ENCODE results near the gene LHPP. TPM values are rescaled to one million over a fixed set of nuclear protein-coding genes. Genes with fewer than 3 reads are reported as not detected.
"Not testable (repeated sequence)": the region's sequence is repeated elsewhere in the genome, so short reads cannot be mapped to it uniquely, and the experiment has no call there.

LHPP gene
- total RNA-seq, 1 donor from 2014 or later: 19.6 TPM

DNA sequence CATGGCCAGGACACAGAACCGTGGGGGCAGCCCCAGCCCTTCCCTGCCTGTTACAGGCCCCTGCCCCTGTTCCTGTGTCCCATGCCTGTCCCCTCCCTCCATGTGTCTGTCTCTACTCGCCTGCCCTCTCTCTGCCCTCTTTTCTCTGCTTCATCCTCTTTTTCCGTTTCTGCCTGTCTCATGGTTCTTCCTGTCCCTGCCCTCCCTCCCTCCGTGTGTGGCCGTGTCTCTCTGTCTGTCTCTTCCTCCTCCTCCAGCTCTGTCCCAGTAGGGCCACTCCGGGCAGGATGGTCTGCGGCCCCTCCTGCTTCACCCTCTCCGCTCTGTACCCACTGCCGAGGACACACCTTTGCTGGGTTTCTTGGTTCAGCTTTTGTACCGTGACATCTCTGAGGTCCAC, 145.2 kb downstream of the LHPP start:
- Mint-ChIP-seq H3K4me1 (peaks cover 11% of the 10 kb centered on the region), H3K4me3 (no peak overlapping the region), H3K27me3 (ENCODE audit: low read depth) (no peaks in the 10 kb centered on the region), H3K27ac (peak overlapping the region; percentile 25), H3K36me3 (no peaks in the 10 kb centered on the region), H3K9me3 (no peaks in the 10 kb centered on the region)
- TF ChIP-seq, protein P1, sequence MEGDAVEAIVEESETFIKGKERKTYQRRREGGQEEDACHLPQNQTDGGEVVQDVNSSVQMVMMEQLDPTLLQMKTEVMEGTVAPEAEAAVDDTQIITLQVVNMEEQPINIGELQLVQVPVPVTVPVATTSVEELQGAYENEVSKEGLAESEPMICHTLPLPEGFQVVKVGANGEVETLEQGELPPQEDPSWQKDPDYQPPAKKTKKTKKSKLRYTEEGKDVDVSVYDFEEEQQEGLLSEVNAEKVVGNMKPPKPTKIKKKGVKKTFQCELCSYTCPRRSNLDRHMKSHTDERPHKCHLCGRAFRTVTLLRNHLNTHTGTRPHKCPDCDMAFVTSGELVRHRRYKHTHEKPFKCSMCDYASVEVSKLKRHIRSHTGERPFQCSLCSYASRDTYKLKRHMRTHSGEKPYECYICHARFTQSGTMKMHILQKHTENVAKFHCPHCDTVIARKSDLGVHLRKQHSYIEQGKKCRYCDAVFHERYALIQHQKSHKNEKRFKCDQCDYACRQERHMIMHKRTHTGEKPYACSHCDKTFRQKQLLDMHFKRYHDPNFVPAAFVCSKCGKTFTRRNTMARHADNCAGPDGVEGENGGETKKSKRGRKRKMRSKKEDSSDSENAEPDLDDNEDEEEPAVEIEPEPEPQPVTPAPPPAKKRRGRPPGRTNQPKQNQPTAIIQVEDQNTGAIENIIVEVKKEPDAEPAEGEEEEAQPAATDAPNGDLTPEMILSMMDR (IDR thresholded peaks at IDR 0.05; ENCODE audit: unreplicated experiment): no peak
- no peak for DNase-seq (ENCODE audit: low spot score in 2 of 2, unreplicated experiment in 2 of 2)

DNA sequence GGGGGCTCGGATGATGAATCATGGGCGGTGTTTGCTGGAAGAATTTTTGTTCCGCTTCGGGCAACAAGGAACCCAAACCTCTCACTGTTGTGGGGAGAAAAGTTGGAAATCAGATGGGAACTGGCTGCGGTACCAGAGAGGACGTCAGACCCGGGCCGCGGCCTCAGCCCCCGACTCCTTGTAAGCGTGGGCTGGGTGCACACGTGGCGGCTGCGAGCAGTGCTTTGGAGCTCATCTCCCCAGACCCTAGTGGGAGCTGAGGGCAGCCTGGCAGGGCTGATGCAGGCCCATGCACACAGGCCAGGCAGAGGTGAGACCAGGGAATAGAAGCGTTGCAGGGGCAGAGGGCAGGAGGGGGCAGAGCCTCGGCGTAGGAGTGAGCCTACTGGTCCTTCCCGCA, 146.1 kb downstream of the LHPP start:
- Mint-ChIP-seq H3K36me3 (no peaks in the 10 kb centered on the region), H3K4me1 (peaks cover 13% of the 10 kb centered on the region), H3K9me3 (no peaks in the 10 kb centered on the region), H3K27ac (no peak overlapping the region), H3K4me3 (no peak overlapping the region), H3K27me3 (ENCODE audit: low read depth) (no peaks in the 10 kb centered on the region)
- no peak for DNase-seq (ENCODE audit: low spot score in 2 of 2, unreplicated experiment in 2 of 2)
- TF ChIP-seq, protein P1 (IDR thresholded peaks at IDR 0.05; ENCODE audit: unreplicated experiment): no peak

DNA sequence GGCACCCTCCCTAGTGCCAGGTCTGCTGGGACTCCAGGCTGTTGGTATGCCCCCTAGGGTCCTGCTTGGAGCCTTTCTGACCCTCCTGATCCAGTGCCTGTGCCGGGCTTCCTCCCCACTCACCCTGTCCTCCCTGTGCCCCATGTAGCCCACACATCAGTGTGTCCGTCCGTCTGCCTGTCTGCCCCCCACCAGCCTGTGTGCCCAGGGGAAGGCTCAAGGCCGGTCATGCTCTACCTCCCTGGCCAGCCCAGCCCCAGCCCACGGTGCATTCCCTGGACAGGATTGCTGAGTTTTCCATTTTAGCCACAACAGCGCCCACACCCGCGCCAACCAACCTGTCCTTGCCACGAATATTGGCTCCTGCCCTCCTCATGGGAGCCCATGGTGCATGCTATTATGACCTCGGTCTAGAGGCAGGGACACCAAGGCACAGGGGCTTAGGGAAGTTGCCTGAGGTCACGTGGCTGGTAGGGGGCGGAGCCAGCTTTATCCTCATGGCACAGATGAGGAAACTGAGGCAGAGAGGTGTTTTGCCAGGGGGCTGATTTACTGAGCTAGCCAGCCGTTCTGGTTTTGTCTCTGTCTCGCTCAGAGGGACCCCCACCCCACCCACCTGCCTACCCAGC, 146.6 kb downstream of the LHPP start:
- H3K27ac Mint-ChIP-seq: no peak overlapping the region
- H3K4me1 Mint-ChIP-seq: peaks cover 13% of the 10 kb centered on the region
- no peak overlapping the region for H3K4me3 Mint-ChIP-seq
- TF ChIP-seq, protein P1 (IDR thresholded peaks at IDR 0.05; ENCODE audit: unreplicated experiment): no peak
- H3K36me3 Mint-ChIP-seq: no peaks in the 10 kb centered on the region
- no peak for DNase-seq (ENCODE audit: low spot score in 2 of 2, unreplicated experiment in 2 of 2)
- no peaks in the 10 kb centered on the region for H3K27me3 Mint-ChIP-seq (ENCODE audit: low read depth)
- H3K9me3 Mint-ChIP-seq: no peaks in the 10 kb centered on the region

DNA sequence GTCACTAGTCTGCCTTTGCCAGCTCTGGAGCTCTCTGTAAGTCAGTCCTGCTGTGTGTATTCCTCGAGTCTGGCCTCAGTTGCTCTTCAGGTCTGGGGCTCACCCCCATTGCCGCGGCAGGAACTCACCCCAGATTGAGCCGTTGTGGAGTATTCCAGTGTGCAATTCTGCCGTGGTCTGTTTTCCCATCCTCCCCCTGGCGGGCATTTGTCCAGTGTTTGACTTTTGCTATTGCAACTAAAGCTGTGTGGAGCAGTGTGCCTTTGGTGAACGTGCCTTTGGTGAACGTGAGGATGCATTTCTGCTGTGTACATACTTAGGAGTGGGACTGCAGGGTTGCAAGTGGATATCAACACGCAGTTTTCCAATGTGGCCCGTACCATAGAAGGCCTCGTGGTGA, 148.1 kb downstream of the LHPP start:
- no peaks in the 10 kb centered on the region for H3K9me3 Mint-ChIP-seq
- H3K4me3 Mint-ChIP-seq: no peak overlapping the region
- H3K36me3 Mint-ChIP-seq: no peaks in the 10 kb centered on the region
- no peak overlapping the region for H3K27ac Mint-ChIP-seq
- TF ChIP-seq, protein P1 (IDR thresholded peaks at IDR 0.05; ENCODE audit: unreplicated experiment): no peak
- DNase-seq (ENCODE audit: low spot score in 2 of 2, unreplicated experiment in 2 of 2): no peak
- H3K4me1 Mint-ChIP-seq: peaks cover 13% of the 10 kb centered on the region
- H3K27me3 Mint-ChIP-seq (ENCODE audit: low read depth): no peaks in the 10 kb centered on the region

DNA sequence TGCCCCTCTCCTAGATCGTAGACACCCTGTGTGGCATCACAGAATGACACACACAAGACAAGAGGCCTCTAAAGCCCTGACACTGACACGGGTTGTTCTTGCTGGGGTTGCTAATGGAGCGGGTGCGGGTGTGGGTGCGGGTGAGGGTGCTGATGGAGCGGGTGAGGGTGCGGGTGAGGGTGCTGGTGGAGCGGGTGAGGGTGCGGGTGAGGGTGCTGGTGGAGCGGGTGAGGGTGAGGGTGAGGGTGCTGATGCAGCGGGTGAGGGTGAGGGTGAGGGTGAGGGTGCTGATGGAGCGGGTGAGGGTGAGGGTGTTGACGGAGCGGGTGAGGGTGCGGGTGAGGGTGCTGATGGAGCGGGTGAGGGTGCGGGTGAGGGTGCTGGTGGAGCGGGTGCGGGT, 148.6 kb downstream of the LHPP start:
- not testable (repeated sequence) for H3K36me3 Mint-ChIP-seq; H3K9me3 Mint-ChIP-seq; DNase-seq (ENCODE audit: low spot score in 2 of 2, unreplicated experiment in 2 of 2); H3K27ac Mint-ChIP-seq; H3K27me3 Mint-ChIP-seq (ENCODE audit: low read depth); H3K4me3 Mint-ChIP-seq
- H3K4me1 Mint-ChIP-seq: peaks cover 11% of the 10 kb centered on the region

DNA sequence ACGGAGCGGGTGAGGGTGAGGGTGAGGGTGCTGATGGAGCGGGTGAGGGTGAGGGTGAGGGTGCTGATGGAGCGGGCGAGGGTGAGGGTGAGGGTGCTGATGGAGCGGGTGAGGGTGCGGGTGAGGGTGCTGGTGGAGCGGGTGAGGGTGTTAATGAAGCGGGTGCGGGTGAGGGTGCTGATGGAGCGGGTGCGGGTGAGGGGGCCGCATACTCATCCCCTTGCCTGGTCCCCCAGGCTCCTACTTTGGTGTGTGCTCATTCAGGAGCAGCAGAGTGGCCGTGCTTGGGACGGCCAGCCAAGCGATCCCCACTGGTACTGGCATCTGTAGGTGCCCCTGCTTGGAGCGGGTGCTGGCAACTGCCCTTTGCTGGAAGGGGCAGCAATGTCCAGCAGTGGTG, 149.2 kb downstream of the LHPP start:
- H3K36me3 Mint-ChIP-seq; H3K9me3 Mint-ChIP-seq; DNase-seq (ENCODE audit: low spot score in 2 of 2, unreplicated experiment in 2 of 2); H3K27me3 Mint-ChIP-seq (ENCODE audit: low read depth); H3K4me1 Mint-ChIP-seq; H3K27ac Mint-ChIP-seq; H3K4me3 Mint-ChIP-seq: not testable (repeated sequence)

DNA sequence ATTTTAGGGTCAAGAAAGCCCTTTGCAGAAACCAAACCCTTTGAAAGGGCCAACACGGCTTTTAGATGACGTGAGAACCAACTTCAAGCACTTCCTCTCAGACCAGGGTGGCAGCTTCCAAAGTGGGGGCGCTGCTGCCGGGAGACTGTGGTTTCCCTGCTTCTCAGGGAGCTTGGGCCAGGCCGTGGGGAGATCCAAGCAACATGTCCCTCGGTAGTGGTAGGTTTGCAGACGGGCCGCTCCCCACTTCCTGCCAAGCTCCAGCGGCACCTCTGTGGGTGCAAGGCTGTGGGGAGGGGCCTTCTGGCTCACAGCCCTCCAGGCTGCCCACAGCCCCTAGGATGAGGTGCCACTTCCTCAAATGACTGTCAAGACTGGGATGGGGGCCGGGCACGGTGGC, 150.1 kb downstream of the LHPP start:
- Mint-ChIP-seq H3K9me3 (no peaks in the 10 kb centered on the region), H3K27ac (no peak overlapping the region), H3K27me3 (ENCODE audit: low read depth) (no peaks in the 10 kb centered on the region), H3K36me3 (no peaks in the 10 kb centered on the region), H3K4me3 (no peak overlapping the region), H3K4me1 (peaks cover 6% of the 10 kb centered on the region)
- no peak for DNase-seq (ENCODE audit: low spot score in 2 of 2, unreplicated experiment in 2 of 2)
- TF ChIP-seq, protein P1 (IDR thresholded peaks at IDR 0.05; ENCODE audit: unreplicated experiment): no peak
